WTC11 (cell line): ENCODE results near the gene POLD3. TPM values are rescaled to one million over a fixed set of nuclear protein-coding genes. Genes with fewer than 3 reads are reported as not detected.

Experiments
- ATAC-seq: fragments of 200-7000 bp; cut with Tn5 transposase; 2 replicates; pipeline ENCODE4 v1.10.0; 2021; ENCODE audit warnings: mild to moderate bottlenecking, moderate library complexity
- CTCF ChIA-PET: fragments of 300-600 bp; sonication (Branson Sonifier 250); formaldehyde crosslinking; loops from one replicate; lab custom pipeline; 2021; ENCODE audit warnings: antibody characterized with exemption; lab: Charles Lee
- POLR2A ChIA-PET: fragments of 350-600 bp; sonication (Branson Sonifier 250); formaldehyde crosslinking; loops from one replicate; lab custom pipeline; 2021; ENCODE audit warnings: antibody characterized with exemption; lab: Charles Lee
- DNase-seq: peaks from one replicate; pipeline ENCODE4 v3.0.0; 2021; ENCODE audit warnings: low spot score
- H3K27ac Mint-ChIP-seq: 2 replicates; pipeline ENCODE4 v1.8.0; 2021; ENCODE audit warnings: mixed read lengths
- H3K27me3 Mint-ChIP-seq: 2 replicates; pipeline ENCODE4 v1.8.0; 2021; ENCODE audit warnings: low read depth, mild to moderate bottlenecking, moderate library complexity, mixed read lengths
- H3K36me3 Mint-ChIP-seq: 2 replicates; pipeline ENCODE4 v1.8.0; 2021; ENCODE audit warnings: mixed read lengths
- H3K4me1 Mint-ChIP-seq: 2 replicates; pipeline ENCODE4 v1.8.0; 2022; ENCODE audit warnings: mixed read lengths
- H3K4me3 Mint-ChIP-seq: 2 replicates; pipeline ENCODE4 v1.8.0; 2021; ENCODE audit warnings: mild to moderate bottlenecking, moderate library complexity, mixed read lengths
- H3K9me3 Mint-ChIP-seq: 2 replicates; pipeline ENCODE4 v1.8.0; 2021; ENCODE audit warnings: mixed read lengths
- CDX4 ChIP-seq: fragments of 250-450 bp; sonication (Bioruptor Pico); IDR thresholded peaks from 2 replicates; pipeline ENCODE4 v1.9.0; 2021; ENCODE audit warnings: moderate library complexity, mild to moderate bottlenecking, inconsistent platforms, borderline replicate concordance
- EMX1 ChIP-seq: fragments of 250-450 bp; sonication (Bioruptor Pico); IDR thresholded peaks from 2 replicates; pipeline ENCODE4 v1.8.0; 2021; ENCODE audit warnings: mild to moderate bottlenecking
- ESRRA ChIP-seq: sonication (generic); formaldehyde crosslinking; IDR thresholded peaks from 2 replicates; pipeline ENCODE4 v1.8.1; 2022; ENCODE audit warnings: mild to moderate bottlenecking, missing genetic modification reagents, borderline replicate concordance
- ETV6 ChIP-seq: sonication (generic); formaldehyde crosslinking; IDR thresholded peaks from 2 replicates; pipeline ENCODE4 v1.8.1; 2022; ENCODE audit warnings: mild to moderate bottlenecking, missing genetic modification reagents
- GABPB1 ChIP-seq: sonication (generic); formaldehyde crosslinking; IDR thresholded peaks from 2 replicates; pipeline ENCODE4 v1.8.1; 2023; ENCODE audit warnings: mild to moderate bottlenecking, missing genetic modification reagents
- GRHL2 ChIP-seq: fragments of 250-450 bp; sonication (Bioruptor Pico); IDR thresholded peaks from 2 replicates; pipeline ENCODE4 v1.8.0; 2022; ENCODE audit warnings: mild to moderate bottlenecking, moderate library complexity; ENCODE audit not compliant: insufficient replicate concordance, severe bottlenecking
- MAX ChIP-seq: sonication (generic); formaldehyde crosslinking; IDR thresholded peaks from 2 replicates; pipeline ENCODE4 v1.8.0; 2022; ENCODE audit warnings: mild to moderate bottlenecking, missing genetic modification reagents
- MXD4 ChIP-seq: fragments of 250-450 bp; sonication (Bioruptor Pico); IDR thresholded peaks from 2 replicates; pipeline ENCODE4 v1.8.0; 2021; ENCODE audit warnings: mild to moderate bottlenecking, moderate library complexity, borderline replicate concordance
- NFE2L1 ChIP-seq: sonication (generic); formaldehyde crosslinking; IDR thresholded peaks from 2 replicates; pipeline ENCODE4 v1.8.1; 2023; ENCODE audit warnings: missing genetic modification reagents
- RORB ChIP-seq: fragments of 250-450 bp; sonication (Bioruptor Pico); IDR thresholded peaks from 2 replicates; pipeline ENCODE4 v1.9.0; 2021; ENCODE audit warnings: mild to moderate bottlenecking
- STAT6 ChIP-seq: sonication (generic); formaldehyde crosslinking; conservative IDR thresholded peaks from 2 replicates; pipeline ENCODE4 v1.8.1; 2023; ENCODE audit warnings: mild to moderate bottlenecking, low read depth, missing genetic modification reagents, moderate library complexity
- TCF7 ChIP-seq: sonication (generic); formaldehyde crosslinking; IDR thresholded peaks from 2 replicates; pipeline ENCODE4 v1.8.0; 2022; ENCODE audit warnings: mild to moderate bottlenecking, low read depth, missing genetic modification reagents, moderate library complexity
- TEAD1 ChIP-seq: sonication (generic); formaldehyde crosslinking; IDR thresholded peaks from 2 replicates; pipeline ENCODE4 v1.8.0; 2022; ENCODE audit warnings: mild to moderate bottlenecking, missing genetic modification reagents
- TEAD4 ChIP-seq: sonication (generic); formaldehyde crosslinking; IDR thresholded peaks from 2 replicates; pipeline ENCODE4 v1.8.0; 2022; ENCODE audit warnings: mild to moderate bottlenecking, missing genetic modification reagents
- TP53 ChIP-seq: sonication (generic); formaldehyde crosslinking; IDR thresholded peaks from 2 replicates; pipeline ENCODE4 v1.8.1; 2023; ENCODE audit warnings: mild to moderate bottlenecking, missing genetic modification reagents
- ZBTB21 ChIP-seq: sonication (generic); formaldehyde crosslinking; IDR thresholded peaks from 2 replicates; pipeline ENCODE4 v1.8.1; 2023; ENCODE audit warnings: mild to moderate bottlenecking, missing genetic modification reagents, borderline replicate concordance
- total RNA-seq: library from RNA; stranded (reverse); gene quantifications from 3 replicates; pipeline ENCODE4 v1.2.3, GENCODE V29; 2021
- TF ChIP-seq, protein P1 (sequence below): sonication (generic); formaldehyde crosslinking; IDR thresholded peaks from 2 replicates; pipeline ENCODE4 v1.8.1; 2023; ENCODE audit warnings: mild to moderate bottlenecking, missing genetic modification reagents
- TF ChIP-seq, protein P2 (sequence below): sonication (generic); formaldehyde crosslinking; IDR thresholded peaks from 2 replicates; pipeline ENCODE4 v1.8.1; 2022; ENCODE audit warnings: low read depth, mild to moderate bottlenecking, moderate library complexity, missing genetic modification reagents, borderline replicate concordance
- TF ChIP-seq, protein P3 (sequence below): sonication (generic); formaldehyde crosslinking; IDR thresholded peaks from 2 replicates; pipeline ENCODE4 v1.8.0; 2023; ENCODE audit warnings: mild to moderate bottlenecking, missing genetic modification reagents
- TF ChIP-seq, protein P4 (sequence below): sonication (generic); formaldehyde crosslinking; IDR thresholded peaks from 2 replicates; pipeline ENCODE4 v1.8.1; 2023; ENCODE audit warnings: mild to moderate bottlenecking, moderate library complexity, missing genetic modification reagents
- TF ChIP-seq, protein P5 (sequence below): fragments of 250-450 bp; sonication (Bioruptor Pico); IDR thresholded peaks from 2 replicates; pipeline ENCODE4 v2.1.2; 2022; ENCODE audit warnings: mild to moderate bottlenecking, moderate library complexity

Gene POLD3
- total RNA-seq, 1 experiment from 2014 or later = 24.1 TPM

- TF ChIP-seq, protein P1, sequence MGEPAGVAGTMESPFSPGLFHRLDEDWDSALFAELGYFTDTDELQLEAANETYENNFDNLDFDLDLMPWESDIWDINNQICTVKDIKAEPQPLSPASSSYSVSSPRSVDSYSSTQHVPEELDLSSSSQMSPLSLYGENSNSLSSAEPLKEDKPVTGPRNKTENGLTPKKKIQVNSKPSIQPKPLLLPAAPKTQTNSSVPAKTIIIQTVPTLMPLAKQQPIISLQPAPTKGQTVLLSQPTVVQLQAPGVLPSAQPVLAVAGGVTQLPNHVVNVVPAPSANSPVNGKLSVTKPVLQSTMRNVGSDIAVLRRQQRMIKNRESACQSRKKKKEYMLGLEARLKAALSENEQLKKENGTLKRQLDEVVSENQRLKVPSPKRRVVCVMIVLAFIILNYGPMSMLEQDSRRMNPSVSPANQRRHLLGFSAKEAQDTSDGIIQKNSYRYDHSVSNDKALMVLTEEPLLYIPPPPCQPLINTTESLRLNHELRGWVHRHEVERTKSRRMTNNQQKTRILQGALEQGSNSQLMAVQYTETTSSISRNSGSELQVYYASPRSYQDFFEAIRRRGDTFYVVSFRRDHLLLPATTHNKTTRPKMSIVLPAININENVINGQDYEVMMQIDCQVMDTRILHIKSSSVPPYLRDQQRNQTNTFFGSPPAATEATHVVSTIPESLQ = no peak
- no peak for TF ChIP-seq RORB (CRISPR knock-in tag)
- TF ChIP-seq, protein P2, sequence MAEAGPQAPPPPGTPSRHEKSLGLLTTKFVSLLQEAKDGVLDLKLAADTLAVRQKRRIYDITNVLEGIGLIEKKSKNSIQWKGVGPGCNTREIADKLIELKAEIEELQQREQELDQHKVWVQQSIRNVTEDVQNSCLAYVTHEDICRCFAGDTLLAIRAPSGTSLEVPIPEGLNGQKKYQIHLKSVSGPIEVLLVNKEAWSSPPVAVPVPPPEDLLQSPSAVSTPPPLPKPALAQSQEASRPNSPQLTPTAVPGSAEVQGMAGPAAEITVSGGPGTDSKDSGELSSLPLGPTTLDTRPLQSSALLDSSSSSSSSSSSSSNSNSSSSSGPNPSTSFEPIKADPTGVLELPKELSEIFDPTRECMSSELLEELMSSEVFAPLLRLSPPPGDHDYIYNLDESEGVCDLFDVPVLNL = no peak
- TF ChIP-seq TEAD1 (CRISPR knock-in tag) = no peak
- no peak for TF ChIP-seq MAX (CRISPR knock-in tag)
- no peak for TF ChIP-seq MXD4 (CRISPR knock-in tag)
- no peak for TF ChIP-seq TEAD4 (CRISPR knock-in tag)
- TF ChIP-seq ETV6 = no peak
- TF ChIP-seq, protein P3, sequence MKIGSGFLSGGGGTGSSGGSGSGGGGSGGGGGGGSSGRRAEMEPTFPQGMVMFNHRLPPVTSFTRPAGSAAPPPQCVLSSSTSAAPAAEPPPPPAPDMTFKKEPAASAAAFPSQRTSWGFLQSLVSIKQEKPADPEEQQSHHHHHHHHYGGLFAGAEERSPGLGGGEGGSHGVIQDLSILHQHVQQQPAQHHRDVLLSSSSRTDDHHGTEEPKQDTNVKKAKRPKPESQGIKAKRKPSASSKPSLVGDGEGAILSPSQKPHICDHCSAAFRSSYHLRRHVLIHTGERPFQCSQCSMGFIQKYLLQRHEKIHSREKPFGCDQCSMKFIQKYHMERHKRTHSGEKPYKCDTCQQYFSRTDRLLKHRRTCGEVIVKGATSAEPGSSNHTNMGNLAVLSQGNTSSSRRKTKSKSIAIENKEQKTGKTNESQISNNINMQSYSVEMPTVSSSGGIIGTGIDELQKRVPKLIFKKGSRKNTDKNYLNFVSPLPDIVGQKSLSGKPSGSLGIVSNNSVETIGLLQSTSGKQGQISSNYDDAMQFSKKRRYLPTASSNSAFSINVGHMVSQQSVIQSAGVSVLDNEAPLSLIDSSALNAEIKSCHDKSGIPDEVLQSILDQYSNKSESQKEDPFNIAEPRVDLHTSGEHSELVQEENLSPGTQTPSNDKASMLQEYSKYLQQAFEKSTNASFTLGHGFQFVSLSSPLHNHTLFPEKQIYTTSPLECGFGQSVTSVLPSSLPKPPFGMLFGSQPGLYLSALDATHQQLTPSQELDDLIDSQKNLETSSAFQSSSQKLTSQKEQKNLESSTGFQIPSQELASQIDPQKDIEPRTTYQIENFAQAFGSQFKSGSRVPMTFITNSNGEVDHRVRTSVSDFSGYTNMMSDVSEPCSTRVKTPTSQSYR (CRISPR knock-in tag) = no peak
- no peak for TF ChIP-seq STAT6 (CRISPR knock-in tag)
- no peak for TF ChIP-seq NFE2L1 (CRISPR knock-in tag)
- TF ChIP-seq, protein P4, sequence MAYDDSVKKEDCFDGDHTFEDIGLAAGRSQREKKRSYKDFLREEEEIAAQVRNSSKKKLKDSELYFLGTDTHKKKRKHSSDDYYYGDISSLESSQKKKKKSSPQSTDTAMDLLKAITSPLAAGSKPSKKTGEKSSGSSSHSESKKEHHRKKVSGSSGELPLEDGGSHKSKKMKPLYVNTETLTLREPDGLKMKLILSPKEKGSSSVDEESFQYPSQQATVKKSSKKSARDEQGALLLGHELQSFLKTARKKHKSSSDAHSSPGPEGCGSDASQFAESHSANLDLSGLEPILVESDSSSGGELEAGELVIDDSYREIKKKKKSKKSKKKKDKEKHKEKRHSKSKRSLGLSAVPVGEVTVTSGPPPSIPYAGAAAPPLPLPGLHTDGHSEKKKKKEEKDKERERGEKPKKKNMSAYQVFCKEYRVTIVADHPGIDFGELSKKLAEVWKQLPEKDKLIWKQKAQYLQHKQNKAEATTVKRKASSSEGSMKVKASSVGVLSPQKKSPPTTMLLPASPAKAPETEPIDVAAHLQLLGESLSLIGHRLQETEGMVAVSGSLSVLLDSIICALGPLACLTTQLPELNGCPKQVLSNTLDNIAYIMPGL (CRISPR knock-in tag) = no peak
- TF ChIP-seq GRHL2 (CRISPR knock-in tag) = no peak
Measured at GRCh38 chr11:74615311-74615710, 22.9 kb downstream of the POLD3 start (continued).

- H3K4me1 Mint-ChIP-seq = no peaks in the 10 kb centered on the region
- H3K36me3 Mint-ChIP-seq = peaks cover 29% of the 10 kb centered on the region
- H3K27ac Mint-ChIP-seq = no peak overlapping the region
- POLR2A ChIA-PET = no interaction called here
- no peak for DNase-seq
- CTCF ChIA-PET = interaction anchor here (1.2 kb wide), 1 partner anchor 110 kb away, joined by 3 read pairs; no protein-coding TSS in a partner anchor
- no peak for ATAC-seq
- no peaks in the 10 kb centered on the region for H3K9me3 Mint-ChIP-seq
- H3K4me3 Mint-ChIP-seq = no peak overlapping the region
- no peaks in the 10 kb centered on the region for H3K27me3 Mint-ChIP-seq
- TF ChIP-seq CDX4 (CRISPR knock-in tag) (no peak), ESRRA (CRISPR knock-in tag) (no peak), NFE2L1 (CRISPR knock-in tag) (no peak), TP53 (CRISPR knock-in tag) (no peak), TCF7 (no peak), ZBTB21 (CRISPR knock-in tag) (no peak), GABPB1 (CRISPR knock-in tag) (no peak), EMX1 (CRISPR knock-in tag) (no peak)
- TF ChIP-seq, protein P5, sequence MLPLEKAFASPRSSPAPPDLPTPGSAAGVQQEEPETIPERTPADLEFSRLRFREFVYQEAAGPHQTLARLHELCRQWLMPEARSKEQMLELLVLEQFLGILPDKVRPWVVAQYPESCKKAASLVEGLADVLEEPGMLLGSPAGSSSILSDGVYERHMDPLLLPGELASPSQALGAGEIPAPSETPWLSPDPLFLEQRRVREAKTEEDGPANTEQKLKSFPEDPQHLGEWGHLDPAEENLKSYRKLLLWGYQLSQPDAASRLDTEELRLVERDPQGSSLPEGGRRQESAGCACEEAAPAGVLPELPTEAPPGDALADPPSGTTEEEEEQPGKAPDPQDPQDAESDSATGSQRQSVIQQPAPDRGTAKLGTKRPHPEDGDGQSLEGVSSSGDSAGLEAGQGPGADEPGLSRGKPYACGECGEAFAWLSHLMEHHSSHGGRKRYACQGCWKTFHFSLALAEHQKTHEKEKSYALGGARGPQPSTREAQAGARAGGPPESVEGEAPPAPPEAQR (CRISPR knock-in tag) = no peak
Measured at GRCh38 chr11:74615988-74616387, 23.6 kb downstream of the POLD3 start.
